PFSK-1 (cell line): ENCODE measurements around the gene RBM15.

ENCODE experiments used
- FOXP2 ChIP-seq: optimal IDR thresholded peaks from 2 replicates; pipeline ENCODE3; 2011; ENCODE audit warnings: borderline replicate concordance, control low read depth, inconsistent platforms; ENCODE audit not compliant: insufficient read depth; ENCODE audit errors: extremely low read length, extremely low read depth
- POLR2AphosphoS5 ChIP-seq: IDR thresholded peaks from 2 replicates; pipeline ENCODE4 v1.6.1; 2012; ENCODE audit warnings: low read depth, mild to moderate bottlenecking, control low read depth, low read length, moderate library complexity
- SIN3A ChIP-seq: IDR thresholded peaks from 2 replicates; pipeline ENCODE4 v1.6.1; 2012; ENCODE audit warnings: mild to moderate bottlenecking, low read length, moderate library complexity, borderline replicate concordance; ENCODE audit not compliant: insufficient read depth
- TAF1 ChIP-seq: IDR thresholded peaks from 2 replicates; pipeline ENCODE4 v1.6.1; 2012; ENCODE audit warnings: low read length, control low read depth, borderline replicate concordance; ENCODE audit not compliant: insufficient read depth
- TF ChIP-seq, protein P1 (sequence below), 2 experiments: IDR thresholded peaks; 2 replicates each; pipeline versions ENCODE4 v1.6.1 to v1.8.0; 2011 to 2012; ENCODE audit warnings: low read depth in 2 of 2, low read length in 2 of 2, control low read depth in 1 of 2, inconsistent platforms in 1 of 2, mild to moderate bottlenecking in 1 of 2, moderate library complexity in 1 of 2; ENCODE audit not compliant: insufficient read depth in 1 of 2

The RBM15 gene

DNA sequence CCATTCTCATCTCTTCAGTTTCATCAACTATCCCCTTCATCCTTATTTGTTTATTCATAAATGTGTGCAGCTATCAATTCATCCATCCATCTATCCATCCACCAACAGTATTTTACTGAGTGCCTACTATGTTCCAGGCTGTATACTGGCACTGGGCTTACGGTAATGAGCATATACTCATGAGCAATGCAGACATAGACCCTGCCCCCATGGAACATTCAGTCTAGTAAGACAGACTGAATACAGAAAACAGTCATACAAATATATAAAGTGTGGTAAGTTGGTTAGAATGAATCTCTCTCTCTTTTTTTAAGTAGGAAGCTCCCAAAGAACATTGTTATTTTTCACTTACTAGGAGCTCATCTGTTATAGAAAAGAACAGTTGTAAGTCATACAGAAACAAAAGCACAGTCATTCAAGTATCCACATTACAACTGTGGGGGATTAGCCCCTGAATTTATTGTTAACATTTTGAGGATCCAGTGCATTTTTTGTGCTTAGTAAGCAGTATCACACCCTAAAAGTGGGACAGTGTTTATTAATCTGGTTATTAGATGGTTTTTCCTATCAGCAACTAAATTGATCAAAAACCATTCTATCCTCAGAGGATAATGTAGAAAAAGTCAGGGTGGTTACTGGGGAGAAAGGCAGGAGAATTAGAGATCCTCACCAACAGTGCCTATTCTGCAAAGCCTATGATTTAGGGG lies 48.0 kb downstream of the RBM15 start:
- TF ChIP-seq FOXP2 (no peak), SIN3A (no peak), POLR2AphosphoS5 (no peak), TAF1 (no peak)
- TF ChIP-seq, protein P1, sequence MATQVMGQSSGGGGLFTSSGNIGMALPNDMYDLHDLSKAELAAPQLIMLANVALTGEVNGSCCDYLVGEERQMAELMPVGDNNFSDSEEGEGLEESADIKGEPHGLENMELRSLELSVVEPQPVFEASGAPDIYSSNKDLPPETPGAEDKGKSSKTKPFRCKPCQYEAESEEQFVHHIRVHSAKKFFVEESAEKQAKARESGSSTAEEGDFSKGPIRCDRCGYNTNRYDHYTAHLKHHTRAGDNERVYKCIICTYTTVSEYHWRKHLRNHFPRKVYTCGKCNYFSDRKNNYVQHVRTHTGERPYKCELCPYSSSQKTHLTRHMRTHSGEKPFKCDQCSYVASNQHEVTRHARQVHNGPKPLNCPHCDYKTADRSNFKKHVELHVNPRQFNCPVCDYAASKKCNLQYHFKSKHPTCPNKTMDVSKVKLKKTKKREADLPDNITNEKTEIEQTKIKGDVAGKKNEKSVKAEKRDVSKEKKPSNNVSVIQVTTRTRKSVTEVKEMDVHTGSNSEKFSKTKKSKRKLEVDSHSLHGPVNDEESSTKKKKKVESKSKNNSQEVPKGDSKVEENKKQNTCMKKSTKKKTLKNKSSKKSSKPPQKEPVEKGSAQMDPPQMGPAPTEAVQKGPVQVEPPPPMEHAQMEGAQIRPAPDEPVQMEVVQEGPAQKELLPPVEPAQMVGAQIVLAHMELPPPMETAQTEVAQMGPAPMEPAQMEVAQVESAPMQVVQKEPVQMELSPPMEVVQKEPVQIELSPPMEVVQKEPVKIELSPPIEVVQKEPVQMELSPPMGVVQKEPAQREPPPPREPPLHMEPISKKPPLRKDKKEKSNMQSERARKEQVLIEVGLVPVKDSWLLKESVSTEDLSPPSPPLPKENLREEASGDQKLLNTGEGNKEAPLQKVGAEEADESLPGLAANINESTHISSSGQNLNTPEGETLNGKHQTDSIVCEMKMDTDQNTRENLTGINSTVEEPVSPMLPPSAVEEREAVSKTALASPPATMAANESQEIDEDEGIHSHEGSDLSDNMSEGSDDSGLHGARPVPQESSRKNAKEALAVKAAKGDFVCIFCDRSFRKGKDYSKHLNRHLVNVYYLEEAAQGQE (IDR thresholded peaks at IDR 0.05; ENCODE audit: insufficient read depth in 1 of 2, low read depth in 2 of 2, low read length in 2 of 2) = no peak

DNA sequence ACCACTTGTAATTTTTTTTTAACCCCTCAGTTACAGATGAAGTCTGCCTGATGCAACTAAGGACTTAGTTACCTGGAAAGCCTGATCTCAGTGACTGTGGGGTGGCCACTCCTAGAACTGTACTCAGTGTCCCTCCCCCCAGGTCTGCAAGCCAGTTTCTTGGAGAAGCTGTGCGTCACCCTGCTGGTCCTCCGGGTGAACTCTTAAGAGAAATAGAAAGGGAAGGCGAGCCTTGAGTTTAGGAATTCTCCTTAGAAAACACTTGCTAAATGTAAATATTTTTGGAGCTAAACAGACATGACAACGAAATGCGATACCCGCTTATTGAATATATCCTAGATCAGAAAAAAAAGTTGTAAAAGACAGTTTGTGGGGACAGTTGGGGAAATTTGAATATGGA lies 50.9 kb downstream of the RBM15 start:
- TF ChIP-seq SIN3A (no peak), POLR2AphosphoS5 (no peak), TAF1 (no peak), FOXP2 (no peak)
- TF ChIP-seq, protein P1 (IDR thresholded peaks at IDR 0.05; ENCODE audit: insufficient read depth in 1 of 2, low read depth in 2 of 2, low read length in 2 of 2) = no peak

DNA sequence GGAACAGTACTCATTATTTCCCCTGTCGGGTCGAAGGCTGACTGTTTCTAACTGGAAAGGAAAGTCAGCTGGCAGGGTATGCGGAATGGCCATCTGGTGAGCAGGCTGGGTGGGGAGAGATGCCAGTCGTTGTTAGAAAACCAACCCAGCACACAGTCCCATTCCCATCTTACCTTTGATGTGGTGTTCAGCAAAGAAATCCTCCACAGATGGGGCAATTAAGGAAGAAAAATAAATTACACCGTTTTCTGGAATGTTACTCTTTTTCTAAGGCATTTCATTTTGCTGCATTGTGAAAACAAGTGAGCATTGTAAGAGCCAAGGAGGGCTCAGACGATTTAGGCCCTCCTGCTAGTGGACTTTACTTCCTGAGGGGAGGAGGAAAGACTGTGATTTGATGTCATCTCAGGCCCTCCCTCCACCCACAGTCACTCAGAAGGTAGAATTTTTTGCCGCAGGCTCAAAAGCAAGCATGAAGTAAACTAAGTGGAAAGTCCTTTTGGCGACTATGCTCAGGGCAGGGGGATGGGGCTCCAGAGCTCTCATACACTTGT lies 51.6 kb downstream of the RBM15 start, which contains the start of gene SLC16A4:
Gene SLC16A4 (minus strand): TSS at position 335 of the 554 bp plus-strand sequence. CDS start 1,703 bp downstream, outside the sequence.
- TF ChIP-seq POLR2AphosphoS5 (peak; percentile 40; the same call in 1 of the 2 replicates), TAF1 (no peak), FOXP2 (no peak), SIN3A (no peak)
- TF ChIP-seq, protein P1 (IDR thresholded peaks at IDR 0.05; ENCODE audit: insufficient read depth in 1 of 2, low read depth in 2 of 2, low read length in 2 of 2) = no peak

DNA sequence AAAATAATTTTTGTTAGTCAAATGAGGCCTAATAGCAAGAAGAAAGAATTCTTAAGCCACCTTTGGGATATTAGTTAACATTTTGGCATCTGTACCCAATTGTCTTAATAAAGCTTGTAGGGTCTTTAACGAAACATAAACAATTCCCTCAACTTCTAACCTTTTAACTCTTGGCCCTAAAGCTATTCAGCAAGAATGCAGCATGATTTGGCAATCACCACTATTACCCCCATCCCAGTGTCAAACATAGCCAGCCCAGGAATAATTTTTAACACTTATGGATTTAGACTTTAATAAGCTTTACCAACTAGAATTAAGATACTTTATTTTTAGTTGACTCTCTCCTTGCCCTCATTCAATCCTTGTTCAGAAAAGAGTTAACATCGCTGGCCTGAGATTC lies 54.1 kb downstream of the RBM15 start:
- no peak for TF ChIP-seq POLR2AphosphoS5

DNA sequence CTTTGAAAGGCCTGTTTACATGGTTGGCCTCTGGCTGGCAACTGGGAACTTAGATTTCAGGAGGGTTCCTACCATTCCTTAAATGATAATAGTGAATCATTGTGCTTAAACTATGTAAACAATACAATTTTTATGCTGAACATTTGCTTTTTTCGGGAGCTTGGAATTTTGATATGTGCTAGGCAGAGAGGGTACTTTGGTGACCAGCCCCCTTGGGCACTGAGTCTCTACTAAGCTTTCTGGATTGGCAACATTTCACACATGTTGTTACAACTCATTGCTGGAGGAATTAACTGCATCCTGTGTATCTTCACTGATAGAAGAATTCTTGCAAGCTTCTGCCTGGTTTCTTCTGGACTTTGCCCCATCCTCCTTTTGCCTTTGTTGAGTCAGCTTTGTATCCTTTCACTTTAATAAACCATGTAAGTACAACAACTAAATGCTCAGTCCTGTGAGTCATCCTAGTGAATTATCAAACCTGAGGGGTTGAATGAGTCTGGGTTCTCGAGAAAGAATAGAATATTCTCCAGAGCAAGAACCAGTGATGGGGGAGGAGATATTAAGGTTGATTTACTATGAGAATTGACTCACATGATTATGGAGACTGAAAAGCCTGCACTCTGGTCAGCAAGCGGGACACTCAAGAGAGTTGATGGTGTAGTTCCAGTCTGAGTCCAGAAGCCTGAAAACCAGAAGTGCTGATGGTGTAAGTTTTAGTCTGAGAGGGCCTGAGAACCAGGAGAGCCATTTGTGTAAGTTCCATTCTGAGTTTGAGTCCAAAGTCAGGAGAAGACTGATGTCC lies 54.7 kb downstream of the RBM15 start:
- TF ChIP-seq SIN3A = no peak
- TF ChIP-seq POLR2AphosphoS5 = no peak
- TF ChIP-seq FOXP2 = no peak
- TF ChIP-seq, protein P1 (IDR thresholded peaks at IDR 0.05; ENCODE audit: insufficient read depth in 1 of 2, low read depth in 2 of 2, low read length in 2 of 2) = no peak
- TF ChIP-seq TAF1 = no peak
